SJCRH30 (cell line): ENCODE results near the gene BTBD9. TPM values are rescaled to one million over a fixed set of nuclear protein-coding genes. Genes with fewer than 3 reads are reported as not detected.
"Not testable (repeated sequence)": the region's sequence is repeated elsewhere in the genome, so short reads cannot be mapped to it uniquely, and the experiment has no call there.

Source experiments
- DNase-seq, 2 experiments: peaks; one replicate each; pipeline ENCODE4 v3.0.0-alpha.2; 2015 to 2020
- H3K27ac ChIP-seq: fragments of 250-450 bp; sonication (Bioruptor Pico); 2 replicates; pipeline ENCODE4 v1.5.1; 2020; ENCODE audit warnings: mild to moderate bottlenecking, moderate library complexity
- H3K27me3 ChIP-seq: fragments of 250-450 bp; sonication (Bioruptor Pico); 2 replicates; pipeline ENCODE4 v1.5.1; 2020; ENCODE audit warnings: mild to moderate bottlenecking, moderate library complexity
- H3K36me3 ChIP-seq: fragments of 250-450 bp; sonication (Bioruptor Pico); 2 replicates; pipeline ENCODE4 v1.5.1; 2020; ENCODE audit warnings: mild to moderate bottlenecking, moderate library complexity
- H3K4me1 ChIP-seq: fragments of 250-450 bp; sonication (Bioruptor Pico); 2 replicates; pipeline ENCODE4 v1.5.1; 2020; ENCODE audit warnings: mild to moderate bottlenecking, moderate library complexity
- H3K4me3 ChIP-seq: fragments of 250-450 bp; sonication (Bioruptor Pico); 2 replicates; pipeline ENCODE4 v1.5.1; 2020; ENCODE audit warnings: mild to moderate bottlenecking, moderate library complexity
- H3K9me3 ChIP-seq: fragments of 250-450 bp; sonication (Bioruptor Pico); replicated peaks from 2 replicates; pipeline ENCODE4 v1.5.1; 2020; ENCODE audit warnings: mild to moderate bottlenecking, moderate library complexity
- total RNA-seq: library from RNA; depleted of rRNA; stranded (reverse); fragments of >200 nt; shearing (Covaris generic); gene quantifications from 2 replicates; pipeline ENCODE4 v1.2.3, GENCODE V29; 2014; rRNA removed

Gene BTBD9
- total RNA-seq, 1 experiment from 2014 or later, result 6.2 TPM

- Histone ChIP-seq H3K36me3 (no peaks in the 10 kb centered on the region), H3K27me3 (no peaks in the 10 kb centered on the region), H3K9me3 (no peaks in the 10 kb centered on the region), H3K4me3 (no peak overlapping the region), H3K27ac (no peak overlapping the region), H3K4me1 (0 out of 2 replicates have a peak, but pooled peaks cover 6% of the 10 kb centered on the region)
- no peak for DNase-seq
Measured at GRCh38 chr6:38141085-38141484, 498.6 kb downstream of the BTBD9 start.

GRCh38 chr6:38138374-38138773, 501.4 kb downstream of the BTBD9 start:
- H3K27me3 ChIP-seq, result no peaks in the 10 kb centered on the region
- no peaks in the 10 kb centered on the region; the same call in 1 of the 2 replicates for H3K36me3 ChIP-seq
- H3K4me1 ChIP-seq, result 0 out of 2 replicates have a peak, but pooled peaks cover 2% of the 10 kb centered on the region
- no peak overlapping the region for H3K27ac ChIP-seq
- no peak overlapping the region for H3K4me3 ChIP-seq
- H3K9me3 ChIP-seq, result no peaks in the 10 kb centered on the region
- no peak for DNase-seq

- Histone ChIP-seq H3K36me3 (no peaks in the 10 kb centered on the region; the same call in 1 of the 2 replicates), H3K4me1 (no peaks in the 10 kb centered on the region), H3K27me3 (no peaks in the 10 kb centered on the region), H3K9me3 (no peaks in the 10 kb centered on the region), H3K4me3 (no peak overlapping the region), H3K27ac (no peak overlapping the region)
- no peak for DNase-seq
Measured at GRCh38 chr6:38137608-38138265, 502.0 kb downstream of the BTBD9 start.

GRCh38 chr6:38136547-38136946, 503.2 kb downstream of the BTBD9 start:
- no peak overlapping the region for H3K27ac ChIP-seq
- H3K4me1 ChIP-seq, result no peaks in the 10 kb centered on the region
- no peaks in the 10 kb centered on the region for H3K27me3 ChIP-seq
- H3K4me3 ChIP-seq, result no peak overlapping the region
- no peaks in the 10 kb centered on the region for H3K9me3 ChIP-seq
- DNase-seq, result no peak
- no peaks in the 10 kb centered on the region; the same call in 1 of the 2 replicates for H3K36me3 ChIP-seq

- H3K27ac ChIP-seq, result no peak overlapping the region
- H3K36me3 ChIP-seq, result peaks cover 2% of the 10 kb centered on the region; the same call in 1 of the 2 replicates
- no peaks in the 10 kb centered on the region for H3K27me3 ChIP-seq
- DNase-seq, result no peak
- no peaks in the 10 kb centered on the region for H3K4me1 ChIP-seq
- H3K9me3 ChIP-seq, result no peaks in the 10 kb centered on the region; the same call in 1 of the 2 replicates
- H3K4me3 ChIP-seq, result no peak overlapping the region
Measured at GRCh38 chr6:38134704-38135088, 505.0 kb downstream of the BTBD9 start.

GRCh38 chr6:38133932-38134703, 505.6 kb downstream of the BTBD9 start:
- Histone ChIP-seq H3K27me3 (no peaks in the 10 kb centered on the region), H3K36me3 (peaks cover 2% of the 10 kb centered on the region; the same call in 1 of the 2 replicates), H3K4me1 (no peaks in the 10 kb centered on the region), H3K4me3 (no peak overlapping the region), H3K27ac (no peak overlapping the region), H3K9me3 (no peaks in the 10 kb centered on the region; the same call in 1 of the 2 replicates)
- no peak for DNase-seq

- H3K27me3 ChIP-seq, result no peaks in the 10 kb centered on the region
- H3K9me3 ChIP-seq, result peaks cover 4% of the 10 kb centered on the region; the same call in 1 of the 2 replicates
- no peak overlapping the region for H3K4me3 ChIP-seq
- no peak overlapping the region for H3K27ac ChIP-seq
- DNase-seq, result no peak
- peaks cover 2% of the 10 kb centered on the region for H3K36me3 ChIP-seq
- no peaks in the 10 kb centered on the region for H3K4me1 ChIP-seq
Measured at GRCh38 chr6:38131527-38131965, 508.2 kb downstream of the BTBD9 start.

- peaks cover 7% of the 10 kb centered on the region for H3K36me3 ChIP-seq
- no peaks in the 10 kb centered on the region for H3K27me3 ChIP-seq
- peaks cover 4% of the 10 kb centered on the region; the same call in 1 of the 2 replicates for H3K9me3 ChIP-seq
- no peak overlapping the region for H3K27ac ChIP-seq
- DNase-seq, result no peak
- H3K4me1 ChIP-seq, result no peaks in the 10 kb centered on the region
- H3K4me3 ChIP-seq, result no peak overlapping the region
Measured at GRCh38 chr6:38127284-38127683, 512.4 kb downstream of the BTBD9 start.

GRCh38 chr6:38124224-38124926, 515.4 kb downstream of the BTBD9 start:
- not testable (repeated sequence) for H3K36me3 ChIP-seq, H3K4me3 ChIP-seq

GRCh38 chr6:38119516-38119915, 520.2 kb downstream of the BTBD9 start:
- no peak for DNase-seq
- H3K27me3 ChIP-seq, result no peaks in the 10 kb centered on the region
- no peak overlapping the region for H3K27ac ChIP-seq
- no peaks in the 10 kb centered on the region for H3K4me1 ChIP-seq
- no peak overlapping the region for H3K4me3 ChIP-seq
- no peaks in the 10 kb centered on the region for H3K9me3 ChIP-seq
- peaks cover 7% of the 10 kb centered on the region; the same call in 1 of the 2 replicates for H3K36me3 ChIP-seq

More at GRCh38 chr6:38124224-38124926, 515.4 kb downstream of the BTBD9 start:
- H3K27ac ChIP-seq, H3K9me3 ChIP-seq, DNase-seq, H3K27me3 ChIP-seq, H3K4me1 ChIP-seq: not testable (repeated sequence)

GRCh38 chr6:38118791-38119365, 520.9 kb downstream of the BTBD9 start:
- H3K4me1 ChIP-seq, result no peaks in the 10 kb centered on the region
- peaks cover 7% of the 10 kb centered on the region; the same call in 1 of the 2 replicates for H3K36me3 ChIP-seq
- H3K27me3 ChIP-seq, result no peaks in the 10 kb centered on the region
- H3K9me3 ChIP-seq, result no peaks in the 10 kb centered on the region
- no peak overlapping the region for H3K4me3 ChIP-seq
- H3K27ac ChIP-seq, result no peak overlapping the region
- DNase-seq, result no peak

Other genes starting within 250 kb of the BTBD9 start
- gene GLO1, start 63.2 kb upstream of the BTBD9 start, total RNA-seq, result 453 and 485 TPM in 2 replicates
- under 0.01 and 0.03 TPM in 2 replicates for gene DNAH8, start 75.4 kb upstream of the BTBD9 start, total RNA-seq